Ovary (tissue), 9 donors: ENCODE results near the gene TMA7B. TPM values are rescaled to one million over a fixed set of nuclear protein-coding genes. Genes with fewer than 3 reads are reported as not detected.

Experiments
- DNase-seq, 5 donors: peaks; one replicate each; pipeline ENCODE4 v3.0.0-alpha.2; 2019 to 2020
- H3K27ac ChIP-seq, 2 donors: fragments of 200-600 bp; one replicate each; pipeline versions ENCODE4 v1.5.1 to v1.8.0; 2019 to 2022
- H3K27me3 ChIP-seq: fragments of 200-600 bp; one replicate; pipeline ENCODE4 v1.8.0; 2022
- H3K36me3 ChIP-seq: fragments of 200-600 bp; sonication (generic); one replicate; pipeline ENCODE4 v1.5.1; 2019
- H3K4me1 ChIP-seq: one replicate; pipeline ENCODE4 v1.8.1; 2013; ENCODE audit warnings: mild to moderate bottlenecking, moderate library complexity; ENCODE audit not compliant: insufficient read depth
- H3K4me3 ChIP-seq: fragments of 200-600 bp; sonication (generic); one replicate; pipeline ENCODE4 v1.5.1; 2017
- H3K9me3 ChIP-seq, 2 donors: fragments of 200-600 bp in 1 of 2; sonication (generic) in 1 of 2; one replicate each; pipeline versions ENCODE4 v1.5.1 to v1.8.1; 2013 to 2019; ENCODE audit warnings: mild to moderate bottlenecking in 1 of 2, moderate library complexity in 1 of 2
- EP300 ChIP-seq: sonication (generic); formaldehyde crosslinking; IDR thresholded peaks from one replicate; pipeline ENCODE4 v1.6.1; 2017; ENCODE audit warnings: antibody characterized with exemption
- POLR2A ChIP-seq: fragments of 450-650 bp; IDR thresholded peaks from one replicate; pipeline ENCODE4 v1.6.1; 2017; ENCODE audit warnings: antibody characterized with exemption, mild to moderate bottlenecking, moderate library complexity
- WGBS, 3 donors: extraction: QIAGEN DNeasy Blood & Tissue Kit in 1 of 3; methylation state at CpG; one replicate each; pipeline versions ENCODE4 v1.1.5 to v1.1.7; 2013 to 2017; 5-methylcytosine and 5-hydroxymethylcytosine counted together
- intact Hi-C, 4 donors: fragments of 100-400 bp; cut with DNase I; formaldehyde crosslinking; loops; one replicate each; pipeline versions ENCODE4 v1.11.0 to v1.15.1; 2022 to 2023
- polyA plus RNA-seq, 2 donors: library from polyadenylated mRNA; stranded (reverse); fragments of 200-250 nt in 1 of 2; fragments of 350-450 nt in 1 of 2; fragmentation: Illumina TruSeq in 1 of 2; extraction: RNeasy Lipid Tissue Mini Kit (QIAGEN cat#74804) in 1 of 2; gene quantifications; one replicate each; pipeline ENCODE4 v1.2.3, GENCODE V29; 2013 to 2014
- total RNA-seq, 7 donors: library from RNA; depleted of rRNA in 2 of 7; stranded (reverse); fragments of >200 nt in 2 of 7; fragmentation: NEBNext Ultra II Directional in 3 of 7; extraction: Animal tissue kit (Norgen Biotek cat#: 25700) in 3 of 7; gene quantifications; one replicate each; pipeline versions ENCODE4 v1.1.0 to v1.2.4, GENCODE V29; 2016 to 2023
- TF ChIP-seq, protein P1 (sequence below), 3 donors: fragments of 450-650 bp in 2 of 3; fragments of 200-600 bp in 1 of 3; IDR thresholded peaks; one replicate each; pipeline versions ENCODE4 v1.5.1 to v1.8.0; 2016 to 2022; ENCODE audit warnings: antibody characterized with exemption in 3 of 3, mild to moderate bottlenecking in 1 of 3
- donor health status: DM: no; HTN: no; CAD: no; lungs with moderate emphysema.
- donor health status: DM: no; HTN: no; CAD: no.
- donor health status: Bipolar disorder and iron deficiency.
- donor health status: DM: yes; HTN: yes; CAD: no.
- donor health status: DM: no; HTN: no; CAD: no.
- donor health status: DM: yes; HTN: yes; CAD: no.

The TMA7B gene
- total and polyA plus RNA-seq, 9 donors = not detected

DNA sequence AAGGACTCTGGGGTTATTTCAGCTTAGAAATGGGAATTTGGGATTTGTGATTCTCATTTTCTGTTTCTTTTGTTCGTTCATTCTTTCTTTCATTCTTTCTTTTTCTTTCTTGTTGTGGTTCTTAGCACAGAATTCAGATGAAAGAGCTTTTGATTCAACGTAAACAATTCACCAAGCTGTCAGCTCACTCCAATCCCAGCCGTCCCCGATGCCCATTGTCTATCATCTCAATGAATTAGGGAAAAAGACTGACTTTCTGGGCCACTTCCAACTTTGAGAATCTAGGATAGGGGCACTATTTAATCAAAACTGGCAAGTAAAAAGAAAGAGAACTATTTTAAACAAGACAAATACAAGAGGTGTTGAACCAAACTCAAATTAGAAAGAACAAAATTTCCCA lies 25.1 kb upstream of the TMA7B start:
- intact Hi-C loops = no loop called here
- no peaks in the 10 kb centered on the region for H3K27me3 ChIP-seq
- TF ChIP-seq, protein P1, sequence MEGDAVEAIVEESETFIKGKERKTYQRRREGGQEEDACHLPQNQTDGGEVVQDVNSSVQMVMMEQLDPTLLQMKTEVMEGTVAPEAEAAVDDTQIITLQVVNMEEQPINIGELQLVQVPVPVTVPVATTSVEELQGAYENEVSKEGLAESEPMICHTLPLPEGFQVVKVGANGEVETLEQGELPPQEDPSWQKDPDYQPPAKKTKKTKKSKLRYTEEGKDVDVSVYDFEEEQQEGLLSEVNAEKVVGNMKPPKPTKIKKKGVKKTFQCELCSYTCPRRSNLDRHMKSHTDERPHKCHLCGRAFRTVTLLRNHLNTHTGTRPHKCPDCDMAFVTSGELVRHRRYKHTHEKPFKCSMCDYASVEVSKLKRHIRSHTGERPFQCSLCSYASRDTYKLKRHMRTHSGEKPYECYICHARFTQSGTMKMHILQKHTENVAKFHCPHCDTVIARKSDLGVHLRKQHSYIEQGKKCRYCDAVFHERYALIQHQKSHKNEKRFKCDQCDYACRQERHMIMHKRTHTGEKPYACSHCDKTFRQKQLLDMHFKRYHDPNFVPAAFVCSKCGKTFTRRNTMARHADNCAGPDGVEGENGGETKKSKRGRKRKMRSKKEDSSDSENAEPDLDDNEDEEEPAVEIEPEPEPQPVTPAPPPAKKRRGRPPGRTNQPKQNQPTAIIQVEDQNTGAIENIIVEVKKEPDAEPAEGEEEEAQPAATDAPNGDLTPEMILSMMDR (IDR thresholded peaks at IDR 0.05) = no peak
- TF ChIP-seq POLR2A (no peak), EP300 (no peak)

DNA sequence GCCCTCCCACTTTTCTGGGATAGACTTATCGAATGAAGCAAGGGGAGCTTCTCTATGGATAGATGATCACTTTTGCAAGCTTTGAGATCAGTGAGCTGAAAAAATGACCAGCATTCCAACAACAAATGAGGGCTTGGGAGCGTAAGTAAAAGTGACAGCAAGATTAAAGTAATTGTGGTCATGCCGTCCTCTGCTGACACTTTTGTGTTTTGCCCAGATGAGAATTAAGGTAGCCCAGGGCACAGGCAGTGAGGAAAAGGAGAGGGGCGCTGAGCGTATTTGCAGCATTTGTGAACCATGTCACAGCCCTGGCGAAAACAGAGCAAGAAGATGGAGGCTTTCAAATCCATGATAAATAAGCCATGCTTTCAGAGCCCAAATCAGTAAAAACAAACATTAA lies 24.6 kb upstream of the TMA7B start:
- Histone ChIP-seq H3K4me3 (no peak overlapping the region), H3K4me1 (no peaks in the 10 kb centered on the region), H3K27me3 (no peaks in the 10 kb centered on the region), H3K27ac (no peak overlapping the region), H3K9me3 (no peaks in the 10 kb centered on the region), H3K36me3 (no peaks in the 10 kb centered on the region)
- DNase-seq = no peak
- TF ChIP-seq, protein P1 (IDR thresholded peaks at IDR 0.05) = no peak
- TF ChIP-seq POLR2A (no peak), EP300 (no peak)
- intact Hi-C loops = no loop called here
- 51 to 55% (median 54%) methylated on average over 6 of the region's 6 CpGs for WGBS, 3 donors

More for the DNA sequence above, 25.1 kb upstream of the TMA7B start:
- no peak for DNase-seq
- WGBS, 3 donors = 72 to 77% (median 72%) methylated on average over 4 of the region's 4 CpGs
- H3K27ac ChIP-seq = no peak overlapping the region
- H3K4me1 ChIP-seq = no peaks in the 10 kb centered on the region
- H3K36me3 ChIP-seq = no peaks in the 10 kb centered on the region
- H3K9me3 ChIP-seq = no peaks in the 10 kb centered on the region
- no peak overlapping the region for H3K4me3 ChIP-seq

DNA sequence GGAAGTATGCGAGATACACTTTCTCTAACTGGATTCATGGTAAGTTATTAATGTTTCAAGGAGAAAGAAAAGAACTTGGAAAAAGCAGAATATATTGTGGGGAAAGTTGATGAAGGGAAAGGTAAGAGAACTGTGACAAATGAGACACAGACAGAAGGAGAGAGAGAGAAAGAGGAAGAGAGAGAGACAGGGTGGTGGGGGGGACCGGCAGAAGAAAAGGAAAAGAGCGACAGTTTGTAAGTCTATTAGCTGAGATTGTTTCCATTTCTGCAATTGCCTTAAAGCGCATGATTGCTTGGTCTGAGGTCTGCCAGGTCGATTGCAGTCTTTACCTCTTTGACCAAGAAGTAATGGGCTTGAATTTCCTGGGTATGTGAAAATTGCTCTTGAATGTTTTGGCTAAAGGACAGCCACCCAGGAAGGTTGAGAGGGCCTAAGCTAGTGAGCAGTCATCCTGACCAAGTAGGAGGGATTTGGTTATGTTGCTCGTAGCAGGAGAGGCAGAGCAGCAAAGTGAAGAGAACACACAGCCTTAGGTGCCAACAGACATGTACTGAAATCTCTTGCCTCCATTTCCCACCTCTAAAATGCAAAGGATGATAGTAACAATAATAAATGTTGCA lies 23.6 kb upstream of the TMA7B start:
- Histone ChIP-seq H3K27ac (no peak overlapping the region), H3K4me1 (no peaks in the 10 kb centered on the region), H3K9me3 (no peaks in the 10 kb centered on the region), H3K36me3 (no peaks in the 10 kb centered on the region), H3K27me3 (no peaks in the 10 kb centered on the region), H3K4me3 (no peak overlapping the region)
- TF ChIP-seq, protein P1 (IDR thresholded peaks at IDR 0.05) = no peak
- no peak for TF ChIP-seq POLR2A
- no peak for TF ChIP-seq EP300
- no peak for DNase-seq
- intact Hi-C loops = no loop called here
- WGBS, 3 donors = 70 to 78% (median 70%) methylated on average over 6 of the region's 6 CpGs

DNA sequence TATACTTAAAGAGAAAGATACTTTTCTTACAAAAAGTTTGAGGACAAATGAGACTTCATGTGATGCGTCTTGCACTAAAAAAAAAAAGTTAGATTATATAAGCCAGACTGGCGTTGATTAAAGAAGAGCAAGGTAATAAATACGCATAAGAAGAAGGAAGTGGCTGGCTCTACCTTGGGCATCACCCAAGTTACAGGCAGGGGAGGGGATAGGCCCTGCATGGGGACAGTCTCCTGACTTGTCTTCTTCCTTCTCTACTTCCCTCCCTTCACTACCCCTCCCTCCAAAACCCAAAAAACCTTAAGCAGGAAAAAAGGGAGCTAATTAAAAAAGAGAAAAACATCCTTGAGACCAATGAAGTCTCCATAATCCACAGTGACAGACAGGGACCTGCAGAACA lies 22.3 kb upstream of the TMA7B start:
- TF ChIP-seq, protein P1 (IDR thresholded peaks at IDR 0.05) = no peak
- TF ChIP-seq POLR2A = no peak
- TF ChIP-seq EP300 = no peak
- Histone ChIP-seq H3K4me1 (no peaks in the 10 kb centered on the region), H3K4me3 (no peak overlapping the region), H3K36me3 (no peaks in the 10 kb centered on the region), H3K27me3 (no peaks in the 10 kb centered on the region), H3K27ac (no peak overlapping the region), H3K9me3 (no peaks in the 10 kb centered on the region)
- intact Hi-C loops = no loop called here
- no peak for DNase-seq
- WGBS, 3 donors = 86 to 89% (median 89%) methylated on average over 3 of the region's 3 CpGs
